ENCODE measurements around the gene DOK7.

DNA sequence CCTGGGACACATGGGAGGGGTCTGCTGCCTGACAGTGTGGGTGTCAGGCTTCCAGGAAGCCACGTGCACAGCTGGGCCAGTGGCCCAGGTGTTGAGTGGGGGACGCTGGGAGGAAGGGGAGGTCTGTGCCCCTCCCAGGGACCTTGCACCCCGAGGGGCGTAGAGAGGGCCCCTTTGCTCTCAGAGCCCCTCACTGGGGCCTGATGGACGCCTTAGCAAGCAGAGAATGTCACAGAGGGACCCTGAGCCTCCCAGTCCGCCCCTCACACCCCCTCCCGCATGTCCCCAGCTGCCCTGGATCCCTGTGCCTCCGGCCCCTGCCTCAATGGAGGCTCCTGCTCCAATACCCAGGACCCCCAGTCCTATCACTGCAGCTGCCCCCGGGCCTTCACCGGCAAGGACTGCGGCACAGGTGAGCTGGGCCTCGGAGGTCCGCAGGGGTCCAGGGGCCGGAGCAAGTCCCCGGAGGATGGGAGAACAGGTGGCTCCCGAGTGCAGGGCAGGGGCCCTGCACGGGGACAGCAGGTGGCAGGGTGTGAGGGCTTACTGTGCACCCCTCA is 19.3 kb upstream of the DOK7 start:
- TF ChIP-seq CTCF (IDR thresholded peaks at IDR 0.05) (no peak), POLR2A (IDR thresholded peaks at IDR 0.05) (no peak), POLR2AphosphoS5 (IDR thresholded peaks at IDR 0.05) (no peak), EP300 (IDR thresholded peaks at IDR 0.05) (no peak)
